ENCODE results near the gene CCDC188. TPM values are rescaled to one million over a fixed set of nuclear protein-coding genes. Genes with fewer than 3 reads are reported as not detected.

Gene CCDC188
- total and polyA plus RNA-seq, 9 of the 15 experiments (the other 6 are each of a cell fraction or from before 2014, with no cell fraction given) = not detected

DNA sequence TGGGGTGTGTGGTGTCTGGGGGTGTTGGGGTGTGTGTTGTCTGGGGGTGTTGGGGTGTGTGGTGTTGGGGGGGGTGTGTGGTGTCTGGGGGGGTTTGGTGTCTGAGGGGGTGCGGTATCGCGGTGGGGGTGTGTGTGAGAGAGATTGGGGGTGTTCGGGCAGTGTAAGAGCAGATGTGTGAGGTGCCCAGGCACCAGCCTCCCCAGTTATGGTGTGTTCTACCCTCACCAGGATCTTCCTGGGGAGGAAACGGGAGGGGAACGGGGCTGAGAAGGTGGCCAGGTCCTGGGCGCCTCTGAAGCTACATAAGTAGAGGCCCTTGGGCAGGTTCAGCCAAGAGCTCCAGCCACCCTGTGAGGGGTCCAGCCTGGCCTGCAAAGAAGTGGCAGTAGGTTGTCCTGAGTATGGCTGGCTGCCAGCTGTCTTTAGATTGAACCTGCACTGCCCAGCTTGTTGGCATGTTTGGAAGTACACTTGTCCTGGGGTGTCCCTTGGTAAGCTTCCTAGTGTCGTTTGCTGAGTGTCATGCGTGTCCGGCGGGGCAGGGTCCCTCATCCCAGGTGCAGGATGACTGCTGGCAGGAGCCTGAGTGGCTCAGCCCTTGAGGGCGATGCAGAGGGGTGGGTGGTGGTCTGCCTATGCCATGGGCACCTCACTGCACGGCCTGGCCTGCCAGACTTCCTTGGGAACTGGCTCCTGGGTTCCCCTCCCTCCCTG lies 27.3 kb downstream of the CCDC188 start (continued):
- TF ChIP-seq, protein P1, sequence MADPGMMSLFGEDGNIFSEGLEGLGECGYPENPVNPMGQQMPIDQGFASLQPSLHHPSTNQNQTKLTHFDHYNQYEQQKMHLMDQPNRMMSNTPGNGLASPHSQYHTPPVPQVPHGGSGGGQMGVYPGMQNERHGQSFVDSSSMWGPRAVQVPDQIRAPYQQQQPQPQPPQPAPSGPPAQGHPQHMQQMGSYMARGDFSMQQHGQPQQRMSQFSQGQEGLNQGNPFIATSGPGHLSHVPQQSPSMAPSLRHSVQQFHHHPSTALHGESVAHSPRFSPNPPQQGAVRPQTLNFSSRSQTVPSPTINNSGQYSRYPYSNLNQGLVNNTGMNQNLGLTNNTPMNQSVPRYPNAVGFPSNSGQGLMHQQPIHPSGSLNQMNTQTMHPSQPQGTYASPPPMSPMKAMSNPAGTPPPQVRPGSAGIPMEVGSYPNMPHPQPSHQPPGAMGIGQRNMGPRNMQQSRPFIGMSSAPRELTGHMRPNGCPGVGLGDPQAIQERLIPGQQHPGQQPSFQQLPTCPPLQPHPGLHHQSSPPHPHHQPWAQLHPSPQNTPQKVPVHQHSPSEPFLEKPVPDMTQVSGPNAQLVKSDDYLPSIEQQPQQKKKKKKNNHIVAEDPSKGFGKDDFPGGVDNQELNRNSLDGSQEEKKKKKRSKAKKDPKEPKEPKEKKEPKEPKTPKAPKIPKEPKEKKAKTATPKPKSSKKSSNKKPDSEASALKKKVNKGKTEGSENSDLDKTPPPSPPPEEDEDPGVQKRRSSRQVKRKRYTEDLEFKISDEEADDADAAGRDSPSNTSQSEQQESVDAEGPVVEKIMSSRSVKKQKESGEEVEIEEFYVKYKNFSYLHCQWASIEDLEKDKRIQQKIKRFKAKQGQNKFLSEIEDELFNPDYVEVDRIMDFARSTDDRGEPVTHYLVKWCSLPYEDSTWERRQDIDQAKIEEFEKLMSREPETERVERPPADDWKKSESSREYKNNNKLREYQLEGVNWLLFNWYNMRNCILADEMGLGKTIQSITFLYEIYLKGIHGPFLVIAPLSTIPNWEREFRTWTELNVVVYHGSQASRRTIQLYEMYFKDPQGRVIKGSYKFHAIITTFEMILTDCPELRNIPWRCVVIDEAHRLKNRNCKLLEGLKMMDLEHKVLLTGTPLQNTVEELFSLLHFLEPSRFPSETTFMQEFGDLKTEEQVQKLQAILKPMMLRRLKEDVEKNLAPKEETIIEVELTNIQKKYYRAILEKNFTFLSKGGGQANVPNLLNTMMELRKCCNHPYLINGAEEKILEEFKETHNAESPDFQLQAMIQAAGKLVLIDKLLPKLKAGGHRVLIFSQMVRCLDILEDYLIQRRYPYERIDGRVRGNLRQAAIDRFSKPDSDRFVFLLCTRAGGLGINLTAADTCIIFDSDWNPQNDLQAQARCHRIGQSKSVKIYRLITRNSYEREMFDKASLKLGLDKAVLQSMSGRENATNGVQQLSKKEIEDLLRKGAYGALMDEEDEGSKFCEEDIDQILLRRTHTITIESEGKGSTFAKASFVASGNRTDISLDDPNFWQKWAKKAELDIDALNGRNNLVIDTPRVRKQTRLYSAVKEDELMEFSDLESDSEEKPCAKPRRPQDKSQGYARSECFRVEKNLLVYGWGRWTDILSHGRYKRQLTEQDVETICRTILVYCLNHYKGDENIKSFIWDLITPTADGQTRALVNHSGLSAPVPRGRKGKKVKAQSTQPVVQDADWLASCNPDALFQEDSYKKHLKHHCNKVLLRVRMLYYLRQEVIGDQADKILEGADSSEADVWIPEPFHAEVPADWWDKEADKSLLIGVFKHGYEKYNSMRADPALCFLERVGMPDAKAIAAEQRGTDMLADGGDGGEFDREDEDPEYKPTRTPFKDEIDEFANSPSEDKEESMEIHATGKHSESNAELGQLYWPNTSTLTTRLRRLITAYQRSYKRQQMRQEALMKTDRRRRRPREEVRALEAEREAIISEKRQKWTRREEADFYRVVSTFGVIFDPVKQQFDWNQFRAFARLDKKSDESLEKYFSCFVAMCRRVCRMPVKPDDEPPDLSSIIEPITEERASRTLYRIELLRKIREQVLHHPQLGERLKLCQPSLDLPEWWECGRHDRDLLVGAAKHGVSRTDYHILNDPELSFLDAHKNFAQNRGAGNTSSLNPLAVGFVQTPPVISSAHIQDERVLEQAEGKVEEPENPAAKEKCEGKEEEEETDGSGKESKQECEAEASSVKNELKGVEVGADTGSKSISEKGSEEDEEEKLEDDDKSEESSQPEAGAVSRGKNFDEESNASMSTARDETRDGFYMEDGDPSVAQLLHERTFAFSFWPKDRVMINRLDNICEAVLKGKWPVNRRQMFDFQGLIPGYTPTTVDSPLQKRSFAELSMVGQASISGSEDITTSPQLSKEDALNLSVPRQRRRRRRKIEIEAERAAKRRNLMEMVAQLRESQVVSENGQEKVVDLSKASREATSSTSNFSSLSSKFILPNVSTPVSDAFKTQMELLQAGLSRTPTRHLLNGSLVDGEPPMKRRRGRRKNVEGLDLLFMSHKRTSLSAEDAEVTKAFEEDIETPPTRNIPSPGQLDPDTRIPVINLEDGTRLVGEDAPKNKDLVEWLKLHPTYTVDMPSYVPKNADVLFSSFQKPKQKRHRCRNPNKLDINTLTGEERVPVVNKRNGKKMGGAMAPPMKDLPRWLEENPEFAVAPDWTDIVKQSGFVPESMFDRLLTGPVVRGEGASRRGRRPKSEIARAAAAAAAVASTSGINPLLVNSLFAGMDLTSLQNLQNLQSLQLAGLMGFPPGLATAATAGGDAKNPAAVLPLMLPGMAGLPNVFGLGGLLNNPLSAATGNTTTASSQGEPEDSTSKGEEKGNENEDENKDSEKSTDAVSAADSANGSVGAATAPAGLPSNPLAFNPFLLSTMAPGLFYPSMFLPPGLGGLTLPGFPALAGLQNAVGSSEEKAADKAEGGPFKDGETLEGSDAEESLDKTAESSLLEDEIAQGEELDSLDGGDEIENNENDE (IDR thresholded peaks at IDR 0.05; ENCODE audit: low read depth, low read length) = peak; percentile 44
- TF ChIP-seq TAF15 (IDR thresholded peaks at IDR 0.05; ENCODE audit: low read depth, low read length) (0 out of 2 replicates have a peak, but pooled peaks have one; percentile 34), ZNF830 (CRISPR knock-in tag; IDR thresholded peaks at IDR 0.05) (peak; percentile 78; the same call in 1 of the 2 replicates)
- TF ChIP-seq, protein P2, sequence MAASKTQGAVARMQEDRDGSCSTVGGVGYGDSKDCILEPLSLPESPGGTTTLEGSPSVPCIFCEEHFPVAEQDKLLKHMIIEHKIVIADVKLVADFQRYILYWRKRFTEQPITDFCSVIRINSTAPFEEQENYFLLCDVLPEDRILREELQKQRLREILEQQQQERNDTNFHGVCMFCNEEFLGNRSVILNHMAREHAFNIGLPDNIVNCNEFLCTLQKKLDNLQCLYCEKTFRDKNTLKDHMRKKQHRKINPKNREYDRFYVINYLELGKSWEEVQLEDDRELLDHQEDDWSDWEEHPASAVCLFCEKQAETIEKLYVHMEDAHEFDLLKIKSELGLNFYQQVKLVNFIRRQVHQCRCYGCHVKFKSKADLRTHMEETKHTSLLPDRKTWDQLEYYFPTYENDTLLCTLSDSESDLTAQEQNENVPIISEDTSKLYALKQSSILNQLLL (CRISPR knock-in tag; IDR thresholded peaks at IDR 0.05; ENCODE audit: borderline replicate concordance) = no peak
- TF ChIP-seq, protein P3, sequence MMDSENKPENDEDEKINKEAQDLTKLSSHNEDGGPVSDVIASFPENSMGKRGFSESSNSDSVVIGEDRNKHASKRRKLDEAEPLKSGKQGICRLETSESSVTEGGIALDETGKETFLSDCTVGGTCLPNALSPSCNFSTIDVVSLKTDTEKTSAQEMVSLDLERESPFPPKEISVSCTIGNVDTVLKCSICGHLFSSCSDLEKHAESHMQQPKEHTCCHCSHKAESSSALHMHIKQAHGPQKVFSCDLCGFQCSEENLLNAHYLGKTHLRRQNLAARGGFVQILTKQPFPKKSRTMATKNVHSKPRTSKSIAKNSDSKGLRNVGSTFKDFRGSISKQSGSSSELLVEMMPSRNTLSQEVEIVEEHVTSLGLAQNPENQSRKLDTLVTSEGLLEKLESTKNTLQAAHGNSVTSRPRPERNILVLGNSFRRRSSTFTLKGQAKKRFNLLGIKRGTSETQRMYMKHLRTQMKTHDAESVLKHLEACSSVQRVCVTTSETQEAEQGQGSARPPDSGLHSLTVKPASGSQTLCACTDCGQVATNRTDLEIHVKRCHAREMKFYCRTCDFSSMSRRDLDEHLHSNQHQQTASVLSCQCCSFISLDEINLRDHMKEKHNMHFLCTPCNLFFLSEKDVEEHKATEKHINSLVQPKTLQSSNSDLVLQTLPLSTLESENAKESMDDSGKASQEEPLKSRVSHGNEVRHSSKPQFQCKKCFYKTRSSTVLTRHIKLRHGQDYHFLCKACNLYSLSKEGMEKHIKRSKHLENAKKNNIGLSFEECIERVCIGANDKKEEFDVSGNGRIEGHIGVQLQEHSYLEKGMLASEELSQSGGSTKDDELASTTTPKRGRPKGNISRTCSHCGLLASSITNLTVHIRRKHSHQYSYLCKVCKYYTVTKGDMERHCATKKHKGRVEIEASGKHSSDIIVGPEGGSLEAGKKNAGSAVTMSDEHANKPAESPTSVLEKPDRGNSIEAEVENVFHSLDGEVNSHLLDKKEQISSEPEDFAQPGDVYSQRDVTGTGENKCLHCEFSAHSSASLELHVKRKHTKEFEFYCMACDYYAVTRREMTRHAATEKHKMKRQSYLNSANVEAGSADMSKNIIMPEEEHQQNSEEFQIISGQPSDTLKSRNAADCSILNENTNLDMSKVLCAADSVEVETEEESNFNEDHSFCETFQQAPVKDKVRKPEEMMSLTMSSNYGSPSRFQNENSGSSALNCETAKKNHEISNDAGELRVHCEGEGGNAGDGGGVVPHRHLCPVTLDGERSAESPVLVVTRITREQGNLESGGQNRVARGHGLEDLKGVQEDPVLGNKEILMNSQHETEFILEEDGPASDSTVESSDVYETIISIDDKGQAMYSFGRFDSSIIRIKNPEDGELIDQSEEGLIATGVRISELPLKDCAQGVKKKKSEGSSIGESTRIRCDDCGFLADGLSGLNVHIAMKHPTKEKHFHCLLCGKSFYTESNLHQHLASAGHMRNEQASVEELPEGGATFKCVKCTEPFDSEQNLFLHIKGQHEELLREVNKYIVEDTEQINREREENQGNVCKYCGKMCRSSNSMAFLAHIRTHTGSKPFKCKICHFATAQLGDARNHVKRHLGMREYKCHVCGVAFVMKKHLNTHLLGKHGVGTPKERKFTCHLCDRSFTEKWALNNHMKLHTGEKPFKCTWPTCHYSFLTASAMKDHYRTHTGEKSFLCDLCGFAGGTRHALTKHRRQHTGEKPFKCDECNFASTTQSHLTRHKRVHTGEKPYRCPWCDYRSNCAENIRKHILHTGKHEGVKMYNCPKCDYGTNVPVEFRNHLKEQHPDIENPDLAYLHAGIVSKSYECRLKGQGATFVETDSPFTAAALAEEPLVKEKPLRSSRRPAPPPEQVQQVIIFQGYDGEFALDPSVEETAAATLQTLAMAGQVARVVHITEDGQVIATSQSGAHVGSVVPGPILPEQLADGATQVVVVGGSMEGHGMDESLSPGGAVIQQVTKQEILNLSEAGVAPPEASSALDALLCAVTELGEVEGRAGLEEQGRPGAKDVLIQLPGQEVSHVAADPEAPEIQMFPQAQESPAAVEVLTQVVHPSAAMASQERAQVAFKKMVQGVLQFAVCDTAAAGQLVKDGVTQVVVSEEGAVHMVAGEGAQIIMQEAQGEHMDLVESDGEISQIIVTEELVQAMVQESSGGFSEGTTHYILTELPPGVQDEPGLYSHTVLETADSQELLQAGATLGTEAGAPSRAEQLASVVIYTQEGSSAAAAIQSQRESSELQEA (IDR thresholded peaks at IDR 0.05; ENCODE audit: low read depth) = no peak
